Measurements from ENCODE around the gene SFTPD.
"Not testable (repeated sequence)": the region's sequence is repeated elsewhere in the genome, so short reads cannot be mapped to it uniquely, and the experiment has no call there.

- not testable (repeated sequence) for TF ChIP-seq CTCF (IDR thresholded peaks at IDR 0.05; ENCODE audit: low read depth, low read length); EZH2phosphoT487 (IDR thresholded peaks at IDR 0.05; ENCODE audit: low read depth)
Measured at GRCh38 chr10:79915838-79916237, 33.1 kb downstream of the SFTPD start.
